Activated CD8-positive, alpha-beta T cell treated with anti-CD3 and anti-CD28 coated beads for 36 hours (primary cell): Measurements from ENCODE around the gene CXXC5. TPM values are rescaled to one million over a fixed set of nuclear protein-coding genes. Genes with fewer than 3 reads are reported as not detected.

Experiments used
- ATAC-seq: fragments of 200-7000 bp; cut with Tn5 transposase; one replicate; pipeline ENCODE4 v1.10.0; 2021; ENCODE audit warnings: mild to moderate bottlenecking, moderate library complexity
- CTCF ChIA-PET: fragments of 350-600 bp; sonication (Branson Sonifier 250); formaldehyde crosslinking; loops from one replicate; lab custom pipeline; 2021; ENCODE audit warnings: antibody characterized with exemption; lab: Charles Lee
- POLR2A ChIA-PET: fragments of 350-600 bp; sonication (Branson Sonifier 250); formaldehyde crosslinking; loops from one replicate; lab custom pipeline; 2021; ENCODE audit warnings: antibody characterized with exemption; lab: Charles Lee
- DNase-seq: peaks from one replicate; pipeline ENCODE4 v3.0.0-alpha.2; 2020
- H3K27ac Mint-ChIP-seq: one replicate; pipeline ENCODE4 v1.8.0; 2021; ENCODE audit warnings: mild to moderate bottlenecking, mixed read lengths
- H3K27me3 Mint-ChIP-seq: one replicate; pipeline ENCODE4 v1.8.0; 2021; ENCODE audit warnings: mixed read lengths
- H3K36me3 Mint-ChIP-seq: one replicate; pipeline ENCODE4 v1.8.0; 2021; ENCODE audit warnings: low read depth, mixed read lengths
- H3K4me1 Mint-ChIP-seq: one replicate; pipeline ENCODE4 v1.8.0; 2021; ENCODE audit warnings: low read depth, mixed read lengths
- H3K4me3 Mint-ChIP-seq: one replicate; pipeline ENCODE4 v1.8.0; 2021; ENCODE audit warnings: mild to moderate bottlenecking, moderate library complexity, mixed read lengths
- H3K9me3 Mint-ChIP-seq: one replicate; pipeline ENCODE4 v1.8.0; 2021; ENCODE audit warnings: mixed read lengths
- intact Hi-C: fragments of 100-400 bp; cut with micrococcal nuclease; formaldehyde crosslinking; loops from one replicate; pipeline ENCODE4 v1.10.0; 2022
- total RNA-seq, 2 experiments: library from RNA; stranded (reverse); gene quantifications; one replicate each; pipeline ENCODE4 v1.2.3, GENCODE V29; 2021
- TF ChIP-seq, protein P1 (sequence below): fragments of 200-600 bp; IDR thresholded peaks from one replicate; pipeline ENCODE4 v1.8.0; 2022; ENCODE audit warnings: antibody characterized with exemption, mild to moderate bottlenecking

CXXC5 gene
- total RNA-seq, 2 experiments from 2014 or later, result 3.5 to 4.3 TPM

DNA sequence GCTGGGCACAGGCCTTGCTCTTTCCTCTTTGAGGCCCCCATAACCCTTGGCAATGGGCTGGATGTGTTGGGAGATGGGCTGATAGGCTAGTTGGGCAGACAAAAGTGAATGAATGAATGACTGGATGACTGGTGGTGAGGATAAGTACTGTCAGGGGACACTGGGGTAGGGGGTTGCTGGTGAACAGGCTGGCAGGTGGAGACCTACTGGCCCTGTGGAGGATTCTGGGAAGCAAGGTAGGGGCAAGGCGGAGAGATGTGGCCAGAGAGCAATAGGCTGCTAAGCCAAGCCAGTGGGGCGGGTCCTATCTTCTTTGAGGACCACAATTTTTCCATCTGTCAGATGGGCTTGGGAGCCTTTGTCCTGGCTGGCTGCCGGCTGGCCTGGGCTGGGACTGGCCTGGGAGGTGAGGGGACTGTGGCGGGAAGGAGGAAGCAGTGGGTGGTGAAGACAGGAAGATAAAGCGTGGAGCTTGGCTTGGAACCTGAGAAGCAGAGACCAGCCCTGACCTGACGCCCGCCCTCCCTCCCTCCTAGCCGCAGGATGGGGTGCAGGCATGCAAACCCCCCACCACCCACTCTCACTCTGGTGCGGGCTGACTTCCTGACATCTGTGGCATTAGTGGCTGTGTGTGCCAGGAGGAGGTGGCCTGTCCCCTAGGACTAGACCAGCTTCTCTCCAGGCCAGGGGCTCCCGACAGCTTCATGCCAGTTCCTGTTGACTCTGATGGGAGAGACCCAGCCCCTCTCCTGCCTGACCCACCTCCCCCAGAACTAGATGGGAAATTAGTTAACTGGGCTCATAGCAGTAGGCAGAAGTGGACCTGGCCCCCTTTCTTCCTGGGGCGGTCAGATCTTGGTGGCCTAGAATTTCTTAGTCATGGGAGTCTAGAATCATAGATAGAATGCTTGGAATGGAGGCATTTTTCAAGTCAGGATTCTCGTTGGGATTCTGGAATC is 9.5 kb downstream of the CXXC5 start:
- DNase-seq (no peak), ATAC-seq (no peak)
- TF ChIP-seq, protein P1, sequence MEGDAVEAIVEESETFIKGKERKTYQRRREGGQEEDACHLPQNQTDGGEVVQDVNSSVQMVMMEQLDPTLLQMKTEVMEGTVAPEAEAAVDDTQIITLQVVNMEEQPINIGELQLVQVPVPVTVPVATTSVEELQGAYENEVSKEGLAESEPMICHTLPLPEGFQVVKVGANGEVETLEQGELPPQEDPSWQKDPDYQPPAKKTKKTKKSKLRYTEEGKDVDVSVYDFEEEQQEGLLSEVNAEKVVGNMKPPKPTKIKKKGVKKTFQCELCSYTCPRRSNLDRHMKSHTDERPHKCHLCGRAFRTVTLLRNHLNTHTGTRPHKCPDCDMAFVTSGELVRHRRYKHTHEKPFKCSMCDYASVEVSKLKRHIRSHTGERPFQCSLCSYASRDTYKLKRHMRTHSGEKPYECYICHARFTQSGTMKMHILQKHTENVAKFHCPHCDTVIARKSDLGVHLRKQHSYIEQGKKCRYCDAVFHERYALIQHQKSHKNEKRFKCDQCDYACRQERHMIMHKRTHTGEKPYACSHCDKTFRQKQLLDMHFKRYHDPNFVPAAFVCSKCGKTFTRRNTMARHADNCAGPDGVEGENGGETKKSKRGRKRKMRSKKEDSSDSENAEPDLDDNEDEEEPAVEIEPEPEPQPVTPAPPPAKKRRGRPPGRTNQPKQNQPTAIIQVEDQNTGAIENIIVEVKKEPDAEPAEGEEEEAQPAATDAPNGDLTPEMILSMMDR, result no peak
- Mint-ChIP-seq H3K27me3 (peaks cover 9% of the 10 kb centered on the region), H3K9me3 (no peaks in the 10 kb centered on the region), H3K36me3 (no peaks in the 10 kb centered on the region), H3K27ac (no peak overlapping the region), H3K4me3 (no peak overlapping the region), H3K4me1 (peaks cover 40% of the 10 kb centered on the region)
- ChIA-PET CTCF (interaction anchor here (0.7 to 2.7 kb wide), 7 partner anchors 9 to 115 kb away, joined by 3 to 6 read pairs (median 4); no protein-coding TSS in a partner anchor), POLR2A (interaction anchor here (1.0 to 1.4 kb wide), 4 partner anchors 10 to 22 kb away, joined by 3 to 4 read pairs (median 4); no protein-coding TSS in a partner anchor)
- intact Hi-C loops, result no loop called here

DNA sequence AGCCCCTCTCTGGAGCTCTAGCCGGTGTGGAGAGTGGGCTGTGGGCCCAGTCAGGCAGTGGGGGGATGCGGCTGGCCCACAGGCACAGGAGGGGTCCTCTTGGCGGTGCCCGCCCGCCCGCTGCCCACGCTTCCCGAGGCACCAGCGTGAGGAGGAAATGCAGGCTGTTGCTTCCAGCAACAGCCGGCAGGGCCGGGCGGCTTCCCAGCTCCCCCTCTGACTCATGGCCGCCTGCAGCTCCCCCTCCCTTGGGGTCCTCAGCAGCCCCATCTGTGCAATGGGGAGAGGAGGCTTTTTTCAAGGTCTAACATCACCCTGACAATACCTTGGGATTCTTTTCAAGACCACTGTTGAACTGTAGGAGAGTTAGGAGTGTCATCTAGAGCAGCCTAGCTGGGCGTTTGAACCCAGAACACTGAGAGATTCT is 10.4 kb downstream of the CXXC5 start:
- Mint-ChIP-seq H3K9me3 (no peaks in the 10 kb centered on the region), H3K4me1 (peaks cover 35% of the 10 kb centered on the region), H3K27ac (peak overlapping the region; percentile 16), H3K4me3 (no peak overlapping the region), H3K27me3 (peaks cover 4% of the 10 kb centered on the region), H3K36me3 (no peaks in the 10 kb centered on the region)
- ATAC-seq, result no peak
- POLR2A ChIA-PET, result interaction anchor here (1.0 to 1.4 kb wide), 4 partner anchors 9 to 23 kb away, joined by 3 to 4 read pairs (median 4); no protein-coding TSS in a partner anchor
- TF ChIP-seq, protein P1, result no peak
- CTCF ChIA-PET, result interaction anchor here (0.7 to 2.7 kb wide), 7 partner anchors 8 to 115 kb away, joined by 3 to 6 read pairs (median 4); no protein-coding TSS in a partner anchor
- DNase-seq, result no peak
- intact Hi-C loops, result no loop called here

DNA sequence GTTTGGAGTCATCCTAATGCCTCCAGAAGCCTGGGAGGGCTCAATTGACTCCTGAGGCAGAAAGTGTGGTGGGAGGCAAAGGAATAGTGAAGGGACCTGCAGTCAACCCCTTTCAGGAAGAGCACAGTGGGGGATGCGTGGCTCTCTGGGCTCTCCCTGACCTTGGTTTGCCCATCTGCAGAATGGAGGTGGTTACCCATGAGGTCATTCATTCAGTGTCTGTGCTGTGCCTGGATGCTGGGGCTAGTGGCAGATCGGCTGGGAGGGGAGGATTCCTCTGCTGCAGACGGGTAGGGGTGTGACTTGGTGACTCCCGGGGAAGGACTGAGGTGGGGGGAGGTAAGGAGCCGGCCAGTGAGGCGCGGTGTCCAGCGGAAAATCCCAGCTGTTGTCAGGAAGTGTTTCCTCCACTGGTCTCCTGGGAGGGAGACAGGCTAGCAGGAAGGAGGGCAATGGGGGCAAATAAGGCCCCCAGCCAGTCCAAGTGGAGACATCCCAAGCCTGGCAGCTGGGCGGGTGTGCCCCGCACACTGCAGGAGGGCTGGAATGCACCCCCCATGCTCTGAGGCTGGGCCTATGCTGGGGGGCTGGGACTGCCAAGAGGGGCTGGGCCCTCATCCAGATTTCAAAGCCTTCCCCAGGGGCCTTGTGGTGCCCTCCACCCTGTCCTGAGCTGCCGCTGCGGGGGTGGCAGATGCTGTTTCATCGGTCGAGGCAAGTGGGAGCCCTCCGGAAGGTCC is 10.9 kb downstream of the CXXC5 start:
- TF ChIP-seq, protein P1, result no peak
- Mint-ChIP-seq H3K27me3 (peaks cover 4% of the 10 kb centered on the region), H3K36me3 (no peaks in the 10 kb centered on the region), H3K27ac (peak overlapping the region; percentile 16), H3K4me1 (peaks cover 35% of the 10 kb centered on the region), H3K4me3 (no peak overlapping the region), H3K9me3 (no peaks in the 10 kb centered on the region)
- ATAC-seq, result no peak
- DNase-seq, result no peak
- intact Hi-C loops, result no loop called here
- ChIA-PET POLR2A (interaction anchor here (1.1 to 1.4 kb wide), 2 partner anchors 9 to 11 kb away, joined by 3 to 4 read pairs; no protein-coding TSS in a partner anchor), CTCF (interaction anchor here (0.7 to 2.7 kb wide), 8 partner anchors 8 to 116 kb away, joined by 3 to 6 read pairs (median 4); no protein-coding TSS in a partner anchor)

DNA sequence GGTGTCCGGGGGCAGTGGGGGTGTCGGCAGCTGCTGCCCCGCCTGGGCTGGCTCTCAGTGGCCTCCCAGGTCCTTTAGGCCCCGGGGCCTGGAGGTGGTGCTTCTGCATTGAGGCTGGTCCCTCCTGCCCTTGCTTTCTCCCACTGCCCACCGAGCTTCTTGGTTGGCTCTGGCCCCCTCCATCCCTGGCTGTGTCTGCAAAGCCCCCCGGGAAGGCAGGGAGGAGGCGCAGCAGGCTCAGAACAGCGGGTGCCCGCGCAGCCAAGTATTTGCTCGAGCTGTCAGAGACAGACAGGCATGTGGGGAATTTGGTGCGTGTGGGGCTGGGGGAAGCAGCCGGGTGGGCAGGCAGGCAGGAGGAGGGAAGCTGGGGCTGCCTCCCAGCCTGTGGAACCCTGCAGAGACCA is 11.5 kb downstream of the CXXC5 start:
- TF ChIP-seq, protein P1, result no peak
- peaks cover 36% of the 10 kb centered on the region for H3K4me1 Mint-ChIP-seq
- peaks cover 4% of the 10 kb centered on the region for H3K27me3 Mint-ChIP-seq
- DNase-seq (no peak), ATAC-seq (no peak)
- intact Hi-C loops, result no loop called here
- no peaks in the 10 kb centered on the region for H3K9me3 Mint-ChIP-seq
- ChIA-PET CTCF (interaction anchor here (0.9 to 2.7 kb wide), 4 partner anchors 9 to 106 kb away, joined by 3 to 6 read pairs (median 4); no protein-coding TSS in a partner anchor), POLR2A (interaction anchor here (1.1 to 2.1 kb wide), 2 partner anchors 11 to 12 kb away, joined by 3 to 7 read pairs; partner anchors contain the start of gene CXXC5)
- H3K36me3 Mint-ChIP-seq, result no peaks in the 10 kb centered on the region
- H3K27ac Mint-ChIP-seq, result no peak overlapping the region
- H3K4me3 Mint-ChIP-seq, result no peak overlapping the region
